Mononuclear cell (primary cell): ENCODE measurements around the gene PDXDC1. TPM values are rescaled to one million over a fixed set of nuclear protein-coding genes. Genes with fewer than 3 reads are reported as not detected.
"Not testable (repeated sequence)": the region's sequence is repeated elsewhere in the genome, so short reads cannot be mapped to it uniquely, and the experiment has no call there.

Experiments
- H3K27me3 ChIP-seq: 2 replicates; pipeline ENCODE4 v1.6.0; 2011; ENCODE audit warnings: low read length, control low read depth; ENCODE audit not compliant: insufficient read depth
- H3K4me1 ChIP-seq: 2 replicates; pipeline ENCODE4 v1.5.1; 2011; ENCODE audit warnings: mild to moderate bottlenecking, low read length, control low read depth; ENCODE audit not compliant: insufficient read depth
- H3K4me3 ChIP-seq: 2 replicates; pipeline ENCODE4 v1.5.1; 2011; ENCODE audit warnings: mild to moderate bottlenecking, low read length, moderate library complexity
- H3K9me3 ChIP-seq: 2 replicates; pipeline ENCODE4 v1.5.1; 2011; ENCODE audit warnings: low read depth, mild to moderate bottlenecking, control low read depth, low read length
- total RNA-seq: library from RNA; depleted of rRNA; stranded (reverse); fragments of >200 nt; gene quantifications from one replicate; pipeline ENCODE4 v1.2.3, GENCODE V29; 2012

PDXDC1 gene
- total RNA-seq, 1 donor = 101 TPM

DNA sequence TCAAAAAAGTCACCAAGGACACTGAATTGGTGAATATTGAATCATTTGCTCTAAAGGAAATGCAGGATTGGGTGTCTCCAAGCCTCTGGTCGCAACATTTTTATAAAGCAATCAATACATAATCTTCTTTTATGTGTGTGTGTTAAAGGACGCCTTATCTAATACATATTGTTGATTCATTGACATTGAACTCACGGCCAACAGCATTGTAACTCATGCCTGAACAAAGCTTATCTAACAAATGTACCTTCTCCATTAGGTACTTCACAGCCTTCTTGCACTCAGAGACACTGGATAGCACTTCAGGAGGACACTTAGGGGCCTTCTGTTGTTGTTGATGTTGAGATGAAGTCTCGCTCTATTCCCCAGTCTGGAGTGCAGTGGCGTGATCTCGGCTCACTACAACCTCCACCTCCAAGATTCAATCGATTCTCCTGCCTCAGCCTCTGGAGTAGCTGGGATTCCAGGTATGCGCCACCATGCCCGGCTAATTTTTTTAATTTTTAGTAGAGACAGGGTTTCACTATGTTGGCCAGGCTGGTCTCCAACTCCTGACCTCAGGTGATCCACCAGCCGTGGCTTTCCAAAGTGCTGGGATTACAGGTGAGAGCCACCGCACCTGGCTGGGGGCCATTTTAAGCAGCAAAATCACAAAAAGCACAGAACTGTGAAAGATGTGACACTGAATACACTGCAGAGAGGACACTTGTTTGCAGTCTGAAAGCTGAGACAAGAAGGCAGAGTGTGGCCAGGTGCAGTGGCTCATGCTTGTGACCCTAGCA, 13.2 kb upstream of the PDXDC1 start:
- Histone ChIP-seq H3K27me3 (peaks cover 5% of the 10 kb centered on the region), H3K4me1 (no peaks in the 10 kb centered on the region), H3K9me3 (no peaks in the 10 kb centered on the region), H3K4me3 (no peak overlapping the region)

DNA sequence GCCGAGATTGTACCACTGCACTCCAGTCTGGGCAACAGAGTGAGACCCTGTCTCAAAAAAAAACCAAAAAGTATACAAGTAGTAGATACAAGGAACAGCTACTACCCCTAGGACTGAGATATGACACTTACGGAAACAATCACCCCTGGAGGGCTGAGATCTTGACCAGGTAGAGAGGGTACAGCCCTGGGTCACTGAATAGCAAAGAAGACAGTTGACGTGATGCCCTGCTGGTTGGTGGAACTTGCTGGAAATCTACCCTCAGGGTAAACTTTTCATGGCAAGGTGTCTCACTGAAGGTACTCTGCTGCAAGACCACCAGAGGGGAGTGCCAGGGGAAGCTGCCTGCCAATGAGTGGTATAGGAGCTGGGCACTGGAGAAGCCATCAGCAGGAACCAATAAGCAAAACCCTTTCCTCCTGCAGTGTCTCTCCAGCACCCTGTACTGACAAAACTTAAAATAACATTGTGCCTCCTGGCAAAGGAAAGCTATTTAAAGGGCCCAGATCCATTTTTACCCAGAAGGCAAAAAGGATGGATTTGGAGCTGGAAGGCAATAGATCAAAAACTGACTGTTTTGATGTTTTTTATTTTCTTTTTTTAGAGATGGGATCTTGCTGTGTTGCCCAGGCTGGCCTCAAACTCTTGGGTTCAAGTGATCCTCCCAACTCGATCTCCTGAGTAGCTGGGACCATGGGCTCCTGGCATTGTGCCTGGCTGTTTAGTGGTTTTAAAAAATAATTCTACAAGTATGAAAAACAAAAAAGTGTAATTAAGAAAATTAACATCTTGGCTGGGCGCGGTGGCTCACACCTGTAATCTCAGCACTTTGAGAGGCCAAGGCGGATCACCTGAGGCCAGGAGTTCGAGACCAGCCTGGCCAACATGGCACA, 11.3 kb upstream of the PDXDC1 start:
- no peaks in the 10 kb centered on the region for H3K4me1 ChIP-seq
- H3K9me3 ChIP-seq = no peaks in the 10 kb centered on the region
- no peak overlapping the region for H3K4me3 ChIP-seq
- H3K27me3 ChIP-seq = peaks cover 5% of the 10 kb centered on the region

DNA sequence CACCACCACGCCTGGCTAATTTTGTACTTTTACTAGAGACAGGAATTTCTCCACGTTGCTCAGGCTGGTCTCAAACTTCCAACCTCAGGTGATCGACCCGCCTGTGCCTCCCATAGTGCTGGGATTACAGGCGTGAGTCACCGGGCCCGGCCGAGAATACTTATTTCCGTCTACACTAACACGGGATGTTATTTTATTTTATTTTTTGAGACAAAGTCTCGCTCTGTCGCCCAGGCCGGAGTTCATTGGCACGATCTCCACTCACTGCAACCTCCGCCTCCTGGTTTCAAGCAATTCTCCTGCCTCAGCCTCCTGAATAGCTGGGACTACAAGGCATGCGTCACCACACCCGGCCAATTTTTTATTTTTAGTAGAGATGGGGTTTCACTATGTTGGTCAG, 9.5 kb upstream of the PDXDC1 start:
- H3K4me1 ChIP-seq = no peaks in the 10 kb centered on the region
- no peak overlapping the region for H3K4me3 ChIP-seq
- H3K27me3 ChIP-seq = peaks cover 5% of the 10 kb centered on the region
- no peaks in the 10 kb centered on the region for H3K9me3 ChIP-seq

DNA sequence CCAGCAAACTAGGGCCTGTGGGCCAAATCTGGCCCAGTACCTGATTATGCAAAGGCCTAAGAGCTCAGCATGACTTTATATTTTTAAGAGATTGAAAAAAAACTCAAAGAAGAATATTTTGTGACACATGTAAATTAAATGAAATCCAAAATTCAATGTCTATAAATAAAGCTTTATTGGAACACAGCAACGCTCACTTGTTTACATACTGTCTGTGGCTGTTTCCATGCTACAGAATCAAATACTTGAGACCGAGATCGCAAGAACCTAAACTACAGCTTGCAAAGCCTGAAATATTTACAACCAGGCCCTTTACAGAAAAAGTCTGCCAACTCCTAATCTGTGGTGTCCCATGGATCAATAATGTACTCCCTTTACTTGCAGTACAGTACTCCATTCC, 5.0 kb upstream of the PDXDC1 start:
- not testable (repeated sequence) for H3K4me1 ChIP-seq, H3K27me3 ChIP-seq, H3K9me3 ChIP-seq, H3K4me3 ChIP-seq

DNA sequence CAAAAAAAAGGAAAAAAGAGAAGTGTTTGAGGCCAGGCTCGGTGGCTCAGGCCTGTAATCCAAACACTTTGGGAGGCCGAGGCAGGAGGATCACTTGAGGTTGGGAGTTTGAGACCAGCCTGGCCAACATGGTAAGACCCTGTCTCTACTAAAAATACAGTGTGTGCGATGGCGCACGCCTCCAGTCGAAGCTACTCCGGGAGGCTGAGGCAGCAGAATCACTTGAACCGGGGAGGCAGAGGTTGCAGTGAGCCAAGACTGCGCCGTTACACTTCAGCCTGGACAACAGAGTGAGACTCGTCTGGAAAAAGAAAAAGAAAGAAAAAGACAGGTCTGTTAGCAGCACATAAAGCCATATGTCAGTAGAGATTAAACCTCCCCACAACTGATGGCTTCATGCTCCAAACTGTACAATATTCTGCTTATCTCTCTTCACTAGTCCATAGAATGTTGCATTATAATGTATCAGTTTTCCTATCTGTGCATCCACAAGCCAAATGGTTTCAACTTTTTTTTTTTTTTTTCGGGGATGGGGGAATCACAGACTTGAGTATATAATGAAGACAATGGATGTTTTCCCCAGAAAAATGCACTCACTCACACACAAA, 3.1 kb upstream of the PDXDC1 start:
- not testable (repeated sequence) for H3K9me3 ChIP-seq, H3K4me3 ChIP-seq, H3K27me3 ChIP-seq
- H3K4me1 ChIP-seq = peaks cover 18% of the 10 kb centered on the region

DNA sequence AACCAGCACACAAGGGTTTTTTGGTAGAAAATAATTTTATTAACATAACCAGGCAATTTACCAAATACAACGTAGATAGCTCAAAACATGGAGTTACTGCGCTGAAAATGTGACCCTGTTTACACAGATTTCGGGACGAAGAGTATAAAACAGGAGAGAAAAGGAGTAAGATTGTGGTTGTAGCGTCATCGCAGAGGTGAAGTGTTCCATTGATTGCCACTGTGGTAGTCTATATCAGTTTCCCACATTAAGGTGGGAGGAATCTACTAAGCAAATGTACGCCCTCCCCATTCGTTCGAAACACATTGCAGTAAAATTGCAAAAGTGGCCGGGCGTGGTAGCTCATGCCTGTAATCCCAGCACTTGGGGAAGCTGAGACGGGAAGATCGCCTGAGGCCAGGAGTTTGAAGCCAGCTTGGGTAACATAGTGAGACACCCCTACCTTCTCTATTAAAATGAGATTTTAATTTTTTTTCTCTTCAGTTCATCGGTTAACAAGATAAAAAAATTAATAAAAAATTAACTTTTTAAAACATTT, 972 bp upstream of the PDXDC1 start:
- Histone ChIP-seq H3K4me3 (peak overlapping the region; percentile 62), H3K4me1 (peaks cover 18% of the 10 kb centered on the region)
- H3K27me3 ChIP-seq, H3K9me3 ChIP-seq: not testable (repeated sequence)

DNA sequence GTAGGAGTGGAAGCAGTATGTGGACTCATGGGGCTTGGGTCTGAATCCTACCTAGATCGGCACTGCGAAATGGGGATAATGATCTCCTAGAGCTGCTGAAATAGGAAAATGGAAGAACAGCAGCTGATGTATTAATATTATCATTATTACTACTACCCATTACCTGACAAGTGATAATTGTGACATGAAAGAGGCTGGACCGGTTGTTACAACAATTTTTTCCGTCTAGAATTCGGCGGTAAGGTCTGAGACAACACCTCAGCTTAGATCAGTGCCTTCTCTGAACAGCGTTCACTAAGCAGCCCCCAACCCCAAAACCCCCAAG, 533 bp upstream of the PDXDC1 start:
- H3K9me3 ChIP-seq, H3K27me3 ChIP-seq: not testable (repeated sequence)
- Histone ChIP-seq H3K4me3 (peak overlapping the region; percentile 62), H3K4me1 (peaks cover 18% of the 10 kb centered on the region)

DNA sequence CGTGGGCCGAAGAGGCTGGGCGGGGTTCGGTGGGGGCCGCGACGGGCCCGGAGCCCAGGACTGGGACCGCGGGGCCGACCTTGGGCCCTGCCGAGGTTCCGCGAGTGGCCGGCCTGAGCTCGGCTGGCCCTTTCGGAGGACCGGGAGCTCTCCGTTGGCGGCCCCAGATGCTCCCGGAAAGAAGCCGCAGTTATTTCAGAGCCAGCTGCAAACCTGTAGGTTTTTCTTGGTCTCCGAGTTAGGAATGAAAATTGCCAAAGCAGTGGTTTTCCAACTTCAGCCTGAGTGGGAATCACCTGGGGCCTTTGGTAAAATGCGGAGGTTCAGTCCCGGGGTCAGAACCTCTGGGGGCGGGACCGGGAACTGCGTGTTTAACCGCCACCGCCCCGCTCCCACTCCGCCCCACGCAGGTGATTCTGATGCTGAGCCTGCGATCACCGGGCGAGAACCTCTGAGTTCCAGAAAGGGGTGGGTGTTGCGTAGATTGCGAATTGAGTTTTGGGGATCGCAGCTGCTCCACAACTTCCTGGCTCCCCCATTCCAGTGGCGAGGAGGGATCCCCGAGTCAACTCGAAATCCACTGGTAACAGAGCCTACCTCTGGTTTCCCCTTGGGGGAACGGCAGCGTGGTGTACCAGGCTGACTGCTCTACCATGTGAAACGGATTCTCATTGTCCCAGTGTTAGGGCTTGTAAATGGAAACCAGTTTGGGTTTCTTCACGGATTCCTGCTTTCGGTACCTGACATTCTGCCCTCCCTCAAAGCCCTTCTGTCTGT, 780 bp downstream of the PDXDC1 start:
- H3K4me1 ChIP-seq = peaks cover 18% of the 10 kb centered on the region
- peak overlapping the region; percentile 62 for H3K4me3 ChIP-seq
- H3K27me3 ChIP-seq, H3K9me3 ChIP-seq: not testable (repeated sequence)

DNA sequence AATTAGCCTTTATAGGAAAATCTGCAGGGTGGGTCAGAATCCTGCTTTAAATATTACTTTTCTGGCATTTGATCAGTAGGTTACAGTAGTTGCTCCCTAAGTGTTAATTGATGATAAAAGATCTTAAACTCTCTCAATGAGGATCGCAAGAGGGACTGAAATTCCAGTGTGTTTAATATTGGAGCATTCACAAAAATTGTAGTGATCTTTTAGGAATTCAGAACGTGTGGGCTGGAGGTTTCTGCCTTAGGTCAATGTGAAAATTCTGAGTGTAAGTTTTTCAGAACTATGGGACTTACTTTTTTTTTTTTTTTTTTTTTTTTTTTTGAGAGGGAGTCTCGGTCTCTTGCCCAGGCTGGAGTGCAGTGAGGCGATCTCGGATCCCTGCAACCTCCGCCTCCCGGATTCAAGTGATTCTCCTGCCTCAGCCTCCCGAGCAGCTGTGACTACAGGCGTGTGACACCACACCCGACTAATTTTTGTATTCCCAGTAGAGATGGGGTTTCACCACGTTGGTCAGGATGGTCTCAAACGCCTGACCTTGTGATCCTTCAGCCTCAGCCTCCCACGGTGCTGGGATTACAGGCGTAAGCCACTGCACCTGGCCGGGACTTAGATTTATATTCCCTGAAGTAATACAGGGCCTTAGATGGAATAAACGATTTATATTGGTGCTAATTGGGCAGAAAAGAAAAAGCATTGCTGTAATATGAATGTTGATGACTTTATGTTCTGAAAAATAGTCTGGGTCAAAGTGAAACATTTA, 2.3 kb downstream of the PDXDC1 start:
- not testable (repeated sequence) for H3K27me3 ChIP-seq, H3K4me3 ChIP-seq, H3K9me3 ChIP-seq
- peaks cover 18% of the 10 kb centered on the region for H3K4me1 ChIP-seq

DNA sequence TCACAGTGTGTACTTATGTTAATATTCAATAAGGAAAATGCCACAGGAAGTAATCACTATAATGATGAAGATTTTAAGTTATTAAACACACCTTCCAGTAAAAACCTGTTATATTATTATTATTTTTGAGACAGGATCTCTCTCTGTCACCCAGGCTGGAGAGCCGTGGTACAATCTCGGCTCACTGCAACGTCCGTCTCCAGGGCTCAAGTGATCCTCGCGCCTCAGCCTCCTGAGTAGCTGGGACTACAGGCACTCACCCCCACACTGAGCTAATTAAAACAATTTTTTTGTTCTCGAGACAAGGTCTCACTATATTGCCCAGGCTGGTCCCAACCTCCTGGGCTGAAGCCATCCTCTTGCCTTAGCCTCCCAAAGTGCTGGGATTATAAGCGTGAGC, 3.5 kb downstream of the PDXDC1 start:
- H3K27me3 ChIP-seq, H3K4me3 ChIP-seq, H3K9me3 ChIP-seq: not testable (repeated sequence)
- H3K4me1 ChIP-seq = peaks cover 18% of the 10 kb centered on the region

DNA sequence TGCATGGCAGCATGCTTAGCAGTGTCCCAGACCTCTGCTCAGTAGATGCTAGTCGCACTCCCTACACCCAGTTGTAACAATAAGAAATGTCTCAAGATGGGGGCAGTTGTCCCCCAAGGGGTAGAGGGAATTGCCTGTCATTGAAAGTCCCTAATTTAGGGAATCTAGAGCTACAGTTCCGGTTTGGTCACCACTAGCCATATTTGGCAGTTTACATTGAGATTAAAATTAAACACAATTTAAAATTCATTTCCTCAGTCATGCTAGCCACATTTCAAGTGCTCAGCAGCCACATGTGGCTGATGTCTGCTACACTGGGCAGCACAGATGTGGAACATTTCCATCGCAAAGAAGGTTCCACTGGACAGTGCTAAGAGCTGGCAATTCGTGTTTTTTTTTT, 4.1 kb downstream of the PDXDC1 start:
- H3K4me1 ChIP-seq = peaks cover 17% of the 10 kb centered on the region
- not testable (repeated sequence) for H3K9me3 ChIP-seq, H3K27me3 ChIP-seq, H3K4me3 ChIP-seq

DNA sequence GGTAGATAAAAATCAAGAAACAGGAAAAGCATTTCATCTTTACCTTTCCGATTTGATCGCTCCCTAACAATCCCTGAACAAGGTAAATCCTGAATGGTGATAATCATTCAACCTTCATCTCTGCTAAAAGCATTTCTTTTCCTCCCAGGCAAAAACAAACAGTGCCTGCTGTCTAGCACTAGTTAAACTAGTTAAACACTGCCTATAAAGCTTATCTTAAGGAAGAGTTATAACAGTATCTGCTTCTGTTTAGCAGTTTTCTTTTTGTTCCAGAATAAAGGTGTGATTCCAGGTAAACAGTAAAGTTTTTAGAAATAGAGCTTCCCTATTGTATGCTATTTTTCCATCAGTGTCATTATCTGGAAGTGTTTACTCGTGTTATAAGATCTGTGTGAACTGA, 6.4 kb downstream of the PDXDC1 start:
- not testable (repeated sequence) for H3K4me3 ChIP-seq, H3K4me1 ChIP-seq, H3K9me3 ChIP-seq, H3K27me3 ChIP-seq

DNA sequence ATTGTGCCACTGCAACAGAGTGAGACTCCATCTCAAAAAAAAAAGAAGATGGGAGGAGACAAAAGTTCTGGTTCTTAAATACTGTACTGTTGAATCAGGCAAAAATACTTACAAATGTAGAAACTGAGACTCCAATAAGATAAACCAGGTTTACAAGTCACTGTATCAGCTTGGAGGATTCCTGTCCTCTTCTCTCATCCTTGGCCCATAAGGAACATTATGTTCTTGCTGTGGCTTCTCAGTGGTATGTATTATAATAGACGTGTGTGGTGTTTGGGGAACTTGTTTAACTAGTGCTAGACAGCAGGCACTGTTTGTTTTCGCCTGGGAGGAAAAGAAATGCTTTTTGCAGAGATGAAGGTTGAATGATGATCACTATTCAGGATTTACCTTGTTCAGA, 7.7 kb downstream of the PDXDC1 start:
- H3K27me3 ChIP-seq, H3K9me3 ChIP-seq, H3K4me1 ChIP-seq, H3K4me3 ChIP-seq: not testable (repeated sequence)

DNA sequence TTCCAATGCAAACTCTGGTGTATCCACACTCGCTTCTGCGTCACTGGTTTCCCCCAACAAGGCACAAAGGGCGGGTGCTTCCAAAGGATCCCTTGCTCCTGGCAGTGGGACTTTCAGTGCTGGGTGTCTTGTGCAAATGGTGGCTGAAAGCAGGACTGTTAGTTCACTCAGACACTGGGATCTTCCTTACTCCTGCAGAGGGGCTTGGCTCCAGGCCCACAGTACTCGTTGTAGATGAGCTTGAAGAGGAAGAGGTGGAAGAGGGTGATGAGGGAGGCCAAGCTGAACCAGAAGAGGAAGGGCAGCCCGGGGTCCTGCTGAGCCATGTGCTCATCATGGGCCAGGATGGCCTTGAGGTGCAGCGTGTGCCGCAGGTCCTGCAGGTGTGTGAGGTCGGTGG, 13.3 kb downstream of the PDXDC1 start:
- not testable (repeated sequence) for H3K4me1 ChIP-seq, H3K9me3 ChIP-seq, H3K4me3 ChIP-seq, H3K27me3 ChIP-seq
